ENCODE measurements around the gene GPX7.

Gene GPX7

DNA sequence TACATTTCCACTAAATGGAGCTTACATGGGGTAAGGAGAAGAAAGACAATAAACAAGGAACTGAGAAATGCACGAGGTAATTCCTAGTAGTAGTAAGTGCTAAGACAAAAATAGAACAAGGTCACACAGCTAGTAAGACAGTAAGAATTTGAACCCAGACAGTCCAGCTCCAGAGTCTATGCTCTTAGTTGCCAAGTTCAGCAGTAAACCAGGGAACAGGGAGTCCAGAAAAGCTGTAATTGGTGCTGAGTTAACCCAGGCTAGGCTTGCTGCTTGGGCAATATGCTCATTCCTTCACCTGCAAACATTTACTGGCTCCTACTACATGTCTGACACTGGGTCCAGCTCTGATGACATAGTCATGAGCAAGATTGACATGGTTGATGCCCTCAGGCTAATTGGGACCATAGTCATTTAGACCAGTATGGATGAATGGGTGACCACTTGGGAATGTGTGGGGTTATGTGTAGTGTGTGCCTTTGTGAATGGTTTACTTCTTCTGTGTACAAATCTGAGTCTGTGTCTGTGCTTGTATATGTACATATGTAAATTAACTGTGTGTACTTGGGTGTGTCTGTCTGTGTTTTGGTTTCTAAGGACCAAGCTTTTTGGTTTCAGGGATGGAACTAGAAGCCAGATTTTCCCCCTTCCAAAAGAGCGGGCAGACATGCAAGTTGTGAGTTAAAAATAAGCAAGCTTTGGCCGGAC lies 2.0 kb downstream of the GPX7 start:
- no peak for DNase-seq (ENCODE audit: low read depth)
- H3K4me3 ChIP-seq (ENCODE audit: low read depth, low read length), result no peak overlapping the region
- TF ChIP-seq, protein P1, sequence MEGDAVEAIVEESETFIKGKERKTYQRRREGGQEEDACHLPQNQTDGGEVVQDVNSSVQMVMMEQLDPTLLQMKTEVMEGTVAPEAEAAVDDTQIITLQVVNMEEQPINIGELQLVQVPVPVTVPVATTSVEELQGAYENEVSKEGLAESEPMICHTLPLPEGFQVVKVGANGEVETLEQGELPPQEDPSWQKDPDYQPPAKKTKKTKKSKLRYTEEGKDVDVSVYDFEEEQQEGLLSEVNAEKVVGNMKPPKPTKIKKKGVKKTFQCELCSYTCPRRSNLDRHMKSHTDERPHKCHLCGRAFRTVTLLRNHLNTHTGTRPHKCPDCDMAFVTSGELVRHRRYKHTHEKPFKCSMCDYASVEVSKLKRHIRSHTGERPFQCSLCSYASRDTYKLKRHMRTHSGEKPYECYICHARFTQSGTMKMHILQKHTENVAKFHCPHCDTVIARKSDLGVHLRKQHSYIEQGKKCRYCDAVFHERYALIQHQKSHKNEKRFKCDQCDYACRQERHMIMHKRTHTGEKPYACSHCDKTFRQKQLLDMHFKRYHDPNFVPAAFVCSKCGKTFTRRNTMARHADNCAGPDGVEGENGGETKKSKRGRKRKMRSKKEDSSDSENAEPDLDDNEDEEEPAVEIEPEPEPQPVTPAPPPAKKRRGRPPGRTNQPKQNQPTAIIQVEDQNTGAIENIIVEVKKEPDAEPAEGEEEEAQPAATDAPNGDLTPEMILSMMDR (IDR thresholded peaks at IDR 0.05; ENCODE audit: low read depth, low read length, missing control alignments), result no peak

DNA sequence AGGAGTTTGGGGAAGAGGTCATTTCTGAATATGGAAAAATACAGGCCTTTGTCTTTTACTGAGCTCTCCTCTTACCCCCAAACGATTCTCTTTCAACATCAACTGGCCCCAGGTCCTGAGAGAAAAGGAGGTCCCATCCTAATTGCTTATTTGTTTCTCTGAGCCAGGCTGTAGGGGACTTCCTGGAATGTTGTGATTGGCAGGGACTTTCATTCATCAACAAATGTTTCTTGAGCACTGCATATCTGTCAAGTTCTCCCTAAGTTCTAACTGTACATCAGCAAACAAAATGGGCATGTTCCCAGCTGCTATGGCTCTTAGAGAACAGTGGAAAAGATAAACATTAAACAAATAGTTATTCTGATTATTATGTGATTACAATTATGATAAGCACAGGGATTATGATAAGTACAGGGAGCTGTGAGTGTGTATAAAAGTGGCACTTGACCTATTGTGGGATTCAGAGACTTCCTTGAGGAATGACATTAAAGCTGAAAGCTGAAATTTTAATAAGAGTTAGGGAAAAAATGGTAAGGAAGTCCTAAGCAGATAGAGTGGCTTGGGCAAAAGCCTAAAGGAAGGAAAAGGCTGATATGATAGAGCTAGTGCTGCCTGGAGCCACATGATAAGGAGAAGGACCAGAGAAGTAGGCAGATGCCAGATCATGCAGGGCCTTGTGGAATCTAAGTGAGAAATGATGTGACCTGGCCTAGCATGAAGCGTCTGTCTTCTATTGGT lies 11.6 kb downstream of the GPX7 start:
- TF ChIP-seq, protein P1 (IDR thresholded peaks at IDR 0.05; ENCODE audit: low read depth, low read length, missing control alignments), result no peak
- H3K4me3 ChIP-seq (ENCODE audit: low read depth, low read length), result no peak overlapping the region
- no peak for DNase-seq (ENCODE audit: low read depth)

DNA sequence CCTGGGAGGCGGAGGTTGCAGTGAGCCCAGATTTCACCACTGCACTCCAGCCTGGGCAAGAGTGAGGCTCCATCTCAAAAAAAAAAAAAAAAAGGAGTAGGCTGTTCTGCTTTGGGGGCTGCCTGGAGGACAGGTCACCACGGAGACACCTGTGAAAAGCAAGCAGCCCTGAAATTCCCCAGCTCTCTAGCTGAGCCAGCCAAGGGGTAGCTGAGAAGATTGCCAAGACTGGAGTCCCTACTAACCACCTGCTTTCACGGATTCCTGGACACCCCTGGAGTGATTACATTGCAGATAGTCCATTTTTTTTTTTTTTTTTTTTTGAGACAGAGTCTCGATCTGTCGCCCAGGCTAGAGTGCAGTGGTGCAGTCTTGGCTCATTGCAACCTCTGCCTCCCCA lies 12.5 kb downstream of the GPX7 start:
- DNase-seq (ENCODE audit: low read depth), result no peak
- no peak overlapping the region for H3K4me3 ChIP-seq (ENCODE audit: low read depth, low read length)
- TF ChIP-seq, protein P1 (IDR thresholded peaks at IDR 0.05; ENCODE audit: low read depth, low read length, missing control alignments), result no peak

DNA sequence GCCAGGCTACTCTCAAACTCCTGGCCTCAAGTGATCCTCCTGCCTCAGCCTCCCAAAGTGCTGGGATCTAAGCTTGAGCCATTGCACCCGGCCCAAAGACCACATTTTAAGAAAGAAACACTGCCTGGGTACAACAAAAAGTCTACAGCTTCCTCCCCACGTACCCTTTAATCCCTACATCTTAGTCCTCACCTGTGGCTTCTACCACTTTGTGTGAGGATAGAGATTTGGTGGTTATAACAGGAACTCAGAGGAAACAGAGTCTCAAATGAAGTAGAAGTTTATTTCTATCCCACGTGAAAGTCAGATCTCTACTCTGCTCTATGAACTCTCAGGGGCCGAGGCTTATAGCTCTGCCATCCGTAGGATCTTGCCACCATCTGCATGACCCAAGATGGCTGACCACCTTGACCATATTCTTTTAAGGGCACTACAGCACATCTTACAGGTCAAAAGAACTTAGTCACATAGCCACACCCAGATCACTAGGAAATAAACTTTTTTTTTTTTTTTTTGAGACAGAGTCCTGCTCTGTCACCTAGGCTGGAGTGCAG lies 13.4 kb downstream of the GPX7 start:
- TF ChIP-seq, protein P1 (IDR thresholded peaks at IDR 0.05; ENCODE audit: low read depth, low read length, missing control alignments), result no peak
- H3K4me3 ChIP-seq (ENCODE audit: low read depth, low read length), result no peak overlapping the region
- DNase-seq (ENCODE audit: low read depth), result no peak

DNA sequence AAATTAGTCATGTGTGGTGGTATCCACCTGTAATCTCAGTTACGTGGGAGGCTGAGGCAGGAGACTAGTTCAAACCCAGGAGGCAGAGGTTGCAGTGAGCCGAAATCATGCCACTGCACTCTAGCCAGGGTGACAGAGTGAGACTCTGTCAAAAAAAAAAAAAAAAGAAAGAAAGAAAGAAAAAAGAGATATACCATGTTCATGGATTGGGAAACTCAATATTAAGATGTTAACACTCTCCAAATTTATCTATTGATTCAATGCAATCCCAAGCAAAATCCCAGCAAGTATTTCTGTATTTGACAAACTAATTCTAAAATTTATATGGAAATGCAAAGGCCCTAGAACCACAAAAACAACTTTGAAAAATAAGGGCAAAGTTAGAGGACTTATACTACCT lies 19.8 kb downstream of the GPX7 start:
- TF ChIP-seq, protein P1 (IDR thresholded peaks at IDR 0.05; ENCODE audit: low read depth, low read length, missing control alignments), result no peak
- DNase-seq (ENCODE audit: low read depth), result no peak
- H3K4me3 ChIP-seq (ENCODE audit: low read depth, low read length), result no peak overlapping the region

DNA sequence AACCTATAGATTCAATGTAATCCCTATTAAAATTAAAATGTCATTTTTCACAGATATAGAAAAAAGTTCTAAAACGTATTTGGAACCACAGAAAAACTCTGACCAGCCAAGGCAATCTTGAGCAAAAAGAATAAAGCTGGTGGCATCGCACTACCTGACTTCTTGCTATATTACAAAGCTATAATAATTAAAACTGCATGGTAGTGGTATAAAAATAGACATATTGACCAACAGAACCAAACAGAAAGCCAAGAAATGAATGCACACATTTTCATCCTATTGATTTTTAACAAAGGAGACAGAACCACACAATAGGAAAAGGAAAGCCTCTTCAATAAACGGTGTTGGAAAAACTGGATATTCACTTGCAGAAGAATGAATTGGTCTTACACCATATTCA lies 21.6 kb downstream of the GPX7 start:
- no peak overlapping the region for H3K4me3 ChIP-seq (ENCODE audit: low read depth, low read length)
- no peak for DNase-seq (ENCODE audit: low read depth)
- TF ChIP-seq, protein P1 (IDR thresholded peaks at IDR 0.05; ENCODE audit: low read depth, low read length, missing control alignments), result no peak
